Measurements from ENCODE around the gene SCGB1A1. TPM values are rescaled to one million over a fixed set of nuclear protein-coding genes. Genes with fewer than 3 reads are reported as not detected.

The SCGB1A1 gene
- total RNA-seq, 2 experiments from 2014 or later, result not detected

- peaks cover 11% of the 10 kb centered on the region for H3K4me1 ChIP-seq (ENCODE audit: insufficient read depth, low read length, poor library complexity, severe bottlenecking)
- H2AFZ ChIP-seq (ENCODE audit: low read length), result no peak overlapping the region; the same call in 1 of the 2 replicates
- no TSS peak for BruUV-seq (replicated peaks)
- intact Hi-C loops (cut with micrococcal nuclease; ENCODE audit: unreplicated experiment), result no loop called here
- no peaks in the 10 kb centered on the region for H3K9me3 ChIP-seq (ENCODE audit: low read length)
- no peak for DNase-seq (ENCODE audit: low spot score)
- H3K4me3 ChIP-seq (ENCODE audit: low read depth, low read length, poor library complexity, severe bottlenecking), result no peak overlapping the region
- H3K4me2 ChIP-seq (ENCODE audit: low read length), result no peak overlapping the region
- CTCF ChIA-PET (ENCODE audit: unreplicated experiment), result no interaction called here
- H4K20me1 ChIP-seq (ENCODE audit: insufficient read depth, low read length), result no peaks in the 10 kb centered on the region
- TF ChIP-seq EZH2phosphoT487 (IDR thresholded peaks at IDR 0.05; ENCODE audit: borderline replicate concordance, low read depth, low read length) (no peak), CTCF (conservative IDR thresholded peaks at IDR 0.05; ENCODE audit: low read length) (no peak)
- no peaks in the 10 kb centered on the region for H3K9me2 ChIP-seq (ENCODE audit: insufficient read depth, low read length)
- no peak overlapping the region for H3K27ac ChIP-seq (ENCODE audit: low read depth, low read length, poor library complexity, severe bottlenecking)
- no peaks in the 10 kb centered on the region for H3K36me3 ChIP-seq (ENCODE audit: insufficient read depth, low read length)
- H3K79me2 ChIP-seq (ENCODE audit: insufficient read depth, low read depth, low read length), result no peaks in the 10 kb centered on the region
- POLR2A ChIA-PET, result interaction anchor here (0.5 to 0.7 kb wide), 3 partner anchors 17 to 96 kb away, joined by 3 to 10 read pairs (median 4); no protein-coding TSS in a partner anchor
Measured at GRCh38 chr11:62462508-62462892, 43.7 kb downstream of the SCGB1A1 start.

GRCh38 chr11:62463121-62463542, 44.3 kb downstream of the SCGB1A1 start:
- H3K4me3 ChIP-seq (ENCODE audit: low read depth, low read length, poor library complexity, severe bottlenecking), result no peak overlapping the region
- peaks cover 11% of the 10 kb centered on the region for H3K4me1 ChIP-seq (ENCODE audit: insufficient read depth, low read length, poor library complexity, severe bottlenecking)
- TF ChIP-seq CTCF (conservative IDR thresholded peaks at IDR 0.05; ENCODE audit: low read length), result no peak
- no peak for TF ChIP-seq EZH2phosphoT487 (IDR thresholded peaks at IDR 0.05; ENCODE audit: borderline replicate concordance, low read depth, low read length)
- H3K9me2 ChIP-seq (ENCODE audit: insufficient read depth, low read length), result no peaks in the 10 kb centered on the region
- H2AFZ ChIP-seq (ENCODE audit: low read length), result no peak overlapping the region
- intact Hi-C loops (cut with micrococcal nuclease; ENCODE audit: unreplicated experiment), result no loop called here
- BruUV-seq (replicated peaks), result no TSS peak
- no peaks in the 10 kb centered on the region for H3K9me3 ChIP-seq (ENCODE audit: low read length)
- H3K79me2 ChIP-seq (ENCODE audit: insufficient read depth, low read depth, low read length), result no peaks in the 10 kb centered on the region
- H3K36me3 ChIP-seq (ENCODE audit: insufficient read depth, low read length), result no peaks in the 10 kb centered on the region
- no peak for DNase-seq (ENCODE audit: low spot score)
- no peak overlapping the region for H3K27ac ChIP-seq (ENCODE audit: low read depth, low read length, poor library complexity, severe bottlenecking)
- H4K20me1 ChIP-seq (ENCODE audit: insufficient read depth, low read length), result no peaks in the 10 kb centered on the region
- ChIA-PET CTCF (ENCODE audit: unreplicated experiment) (no interaction called here), POLR2A (interaction anchor here (0.7 to 0.8 kb wide), 2 partner anchors 80 to 96 kb away, joined by 3 to 10 read pairs; no protein-coding TSS in a partner anchor)
- no peak overlapping the region for H3K4me2 ChIP-seq (ENCODE audit: low read length)

- Histone ChIP-seq H3K4me2 (ENCODE audit: low read length) (peak overlapping the region; percentile 34), H2AFZ (ENCODE audit: low read length) (no peak overlapping the region), H3K4me3 (ENCODE audit: low read depth, low read length, poor library complexity, severe bottlenecking) (no peak overlapping the region), H3K4me1 (ENCODE audit: insufficient read depth, low read length, poor library complexity, severe bottlenecking) (peaks cover 11% of the 10 kb centered on the region), H4K20me1 (ENCODE audit: insufficient read depth, low read length) (no peaks in the 10 kb centered on the region), H3K36me3 (ENCODE audit: insufficient read depth, low read length) (no peaks in the 10 kb centered on the region), H3K9me3 (ENCODE audit: low read length) (no peaks in the 10 kb centered on the region), H3K27ac (ENCODE audit: low read depth, low read length, poor library complexity, severe bottlenecking) (no peak overlapping the region), H3K9me2 (ENCODE audit: insufficient read depth, low read length) (no peaks in the 10 kb centered on the region), H3K79me2 (ENCODE audit: insufficient read depth, low read depth, low read length) (no peaks in the 10 kb centered on the region)
- CTCF ChIA-PET (ENCODE audit: unreplicated experiment), result interaction anchor here (0.6 to 1.1 kb wide), 2 partner anchors 78 to 93 kb away, joined by 3 to 4 read pairs; no protein-coding TSS in a partner anchor
- BruUV-seq (replicated peaks), result no TSS peak
- POLR2A ChIA-PET, result interaction anchor here (0.7 to 1.0 kb wide), 2 partner anchors 71 to 351 kb away, joined by 3 read pairs; no protein-coding TSS in a partner anchor
- TF ChIP-seq EZH2phosphoT487 (IDR thresholded peaks at IDR 0.05; ENCODE audit: borderline replicate concordance, low read depth, low read length) (no peak), CTCF (conservative IDR thresholded peaks at IDR 0.05; ENCODE audit: low read length) (peak; percentile 51)
- peak; percentile 53 for DNase-seq (ENCODE audit: low spot score)
- intact Hi-C loops (cut with micrococcal nuclease; ENCODE audit: unreplicated experiment), result loop anchor here (1.0 kb wide), 1 partner anchor 78 kb away; no protein-coding TSS in a partner anchor
Measured at GRCh38 chr11:62464655-62465054, 45.8 kb downstream of the SCGB1A1 start.
